ENCODE measurements around the gene ARID1B. TPM values are rescaled to one million over a fixed set of nuclear protein-coding genes. Genes with fewer than 3 reads are reported as not detected.
A peak's percentile ranks its signal among the peaks of the same experiment; 100 is the strongest.

ARID1B gene
- total and polyA plus RNA-seq, 12 donors: 11.2 to 63.2 (median 52.2) TPM

DNA sequence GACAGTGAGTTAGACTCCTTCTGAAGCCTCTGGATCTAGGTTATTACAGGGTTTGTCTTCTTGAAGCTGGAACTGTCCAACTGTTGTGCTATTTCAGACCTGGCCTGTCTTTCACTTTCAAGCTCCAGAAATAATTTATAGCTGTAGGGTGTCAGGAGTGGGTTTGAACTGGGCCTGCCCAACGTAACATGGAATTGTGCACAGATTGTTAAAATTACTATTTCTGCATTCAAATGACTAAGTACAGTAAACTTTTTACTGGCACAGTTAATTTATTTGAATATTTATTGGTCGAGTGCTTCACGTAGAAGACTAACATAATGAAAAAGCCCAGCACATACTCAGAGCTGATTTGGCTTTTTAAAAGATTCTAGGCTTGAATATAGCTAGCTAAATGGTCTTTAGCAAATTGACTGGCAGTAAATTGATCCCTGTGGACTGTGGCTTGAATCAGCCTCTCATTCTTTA is 74.3 kb downstream of the ARID1B start:
- no peak for DNase-seq
- Histone ChIP-seq H3K4me1 (peaks cover 31 to 92% (median 80%) of the 10 kb centered on the region in 9 donors), H3K36me3 (no peaks in the 10 kb centered on the region), H3K9me3 (no peaks in the 10 kb centered on the region), H3K27ac (peak overlapping the region; percentile 6 to 76 (median 58)), H3K4me3 (no peak overlapping the region), H3K27me3 (no peaks in the 10 kb centered on the region)
- intact Hi-C loops (cut with DNase I): loop anchor here in 1 of 10 donors (1.0 kb wide), 1 partner anchor 38 kb away; no protein-coding TSS in a partner anchor
- peak in 6 of 8 donors; percentile 31 to 61 (median 44) for ATAC-seq
- TF ChIP-seq, protein P1, sequence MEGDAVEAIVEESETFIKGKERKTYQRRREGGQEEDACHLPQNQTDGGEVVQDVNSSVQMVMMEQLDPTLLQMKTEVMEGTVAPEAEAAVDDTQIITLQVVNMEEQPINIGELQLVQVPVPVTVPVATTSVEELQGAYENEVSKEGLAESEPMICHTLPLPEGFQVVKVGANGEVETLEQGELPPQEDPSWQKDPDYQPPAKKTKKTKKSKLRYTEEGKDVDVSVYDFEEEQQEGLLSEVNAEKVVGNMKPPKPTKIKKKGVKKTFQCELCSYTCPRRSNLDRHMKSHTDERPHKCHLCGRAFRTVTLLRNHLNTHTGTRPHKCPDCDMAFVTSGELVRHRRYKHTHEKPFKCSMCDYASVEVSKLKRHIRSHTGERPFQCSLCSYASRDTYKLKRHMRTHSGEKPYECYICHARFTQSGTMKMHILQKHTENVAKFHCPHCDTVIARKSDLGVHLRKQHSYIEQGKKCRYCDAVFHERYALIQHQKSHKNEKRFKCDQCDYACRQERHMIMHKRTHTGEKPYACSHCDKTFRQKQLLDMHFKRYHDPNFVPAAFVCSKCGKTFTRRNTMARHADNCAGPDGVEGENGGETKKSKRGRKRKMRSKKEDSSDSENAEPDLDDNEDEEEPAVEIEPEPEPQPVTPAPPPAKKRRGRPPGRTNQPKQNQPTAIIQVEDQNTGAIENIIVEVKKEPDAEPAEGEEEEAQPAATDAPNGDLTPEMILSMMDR (IDR thresholded peaks at IDR 0.05): no peak
- 41 to 49% methylated on average over 3 of the region's 3 CpGs for WGBS, 2 donors

DNA sequence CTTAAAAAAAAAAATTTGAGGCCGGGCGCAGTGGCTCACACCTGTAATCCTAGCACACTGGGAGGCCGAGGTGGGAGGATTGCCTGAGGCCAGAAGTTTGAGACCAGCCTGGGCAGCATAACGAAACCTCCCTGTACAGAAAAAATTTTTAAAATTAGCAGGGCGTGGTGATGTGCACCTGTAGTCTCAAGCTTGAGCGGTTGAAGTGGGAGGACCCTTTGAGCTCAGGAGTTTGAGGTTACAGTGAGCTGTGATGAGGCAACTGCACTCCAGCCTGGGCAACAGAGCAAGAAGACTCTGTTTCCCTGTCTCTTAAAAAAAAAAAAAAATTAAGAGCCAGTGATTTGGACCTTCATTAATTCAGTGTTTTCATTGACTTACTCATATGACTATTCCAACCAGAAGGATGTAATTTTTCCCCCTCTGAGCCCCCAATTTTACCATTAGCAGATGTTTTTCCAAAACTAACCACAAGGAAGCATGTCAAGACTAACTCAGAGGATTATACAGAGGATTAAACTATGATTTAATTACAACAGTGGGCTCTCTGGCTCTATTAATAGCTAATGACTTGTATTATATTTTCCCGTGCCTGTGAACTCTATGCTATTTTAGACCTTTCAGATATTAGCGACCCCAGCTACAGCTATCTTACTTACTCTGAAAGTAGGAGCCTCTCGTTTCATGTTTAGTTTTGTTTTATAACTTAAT is 75.1 kb downstream of the ARID1B start:
- intact Hi-C loops (cut with DNase I): no loop called here
- Histone ChIP-seq H3K9me3 (no peaks in the 10 kb centered on the region), H3K36me3 (no peaks in the 10 kb centered on the region), H3K27ac (peak overlapping the region in 9 of 10 donors; percentile 2 to 76 (median 65)), H3K4me3 (no peak overlapping the region), H3K27me3 (no peaks in the 10 kb centered on the region), H3K4me1 (peaks cover 24 to 89% (median 75%) of the 10 kb centered on the region in 9 donors)
- ATAC-seq (peak in 3 of 8 donors; percentile 20 to 52 (median 43)), DNase-seq (no peak)
- TF ChIP-seq, protein P1 (IDR thresholded peaks at IDR 0.05): no peak
- 74 to 78% methylated on average over 9 of the region's 9 CpGs for WGBS, 2 donors

DNA sequence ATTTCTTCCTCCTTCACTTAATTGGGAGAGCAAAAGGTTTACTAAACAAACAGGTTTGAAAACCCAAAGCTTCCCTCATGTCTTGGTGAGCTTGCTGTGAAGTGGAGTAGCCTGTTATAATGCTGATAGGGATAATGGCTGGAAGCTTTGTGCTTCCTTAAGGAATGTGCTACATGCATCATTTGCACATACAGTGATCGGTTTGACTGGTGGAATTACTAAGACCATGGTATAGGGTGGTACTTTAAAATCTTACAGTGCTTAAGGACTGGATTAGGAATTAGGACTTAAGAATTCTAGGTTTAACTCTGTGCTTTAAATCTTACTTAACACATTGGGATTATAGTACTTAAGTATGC is 75.7 kb downstream of the ARID1B start:
- H3K36me3 ChIP-seq: no peaks in the 10 kb centered on the region
- intact Hi-C loops (cut with DNase I): no loop called here
- H3K4me1 ChIP-seq: peaks cover 19 to 89% (median 75%) of the 10 kb centered on the region in 9 donors
- 58 to 64% methylated on average over 1 of the region's 1 CpG for WGBS, 2 donors
- H3K27me3 ChIP-seq: no peaks in the 10 kb centered on the region
- ATAC-seq: no peak
- DNase-seq: no peak
- peak overlapping the region in 8 of 10 donors; percentile 2 to 76 (median 66) for H3K27ac ChIP-seq
- no peak overlapping the region for H3K4me3 ChIP-seq
- no peaks in the 10 kb centered on the region for H3K9me3 ChIP-seq
- TF ChIP-seq, protein P1 (IDR thresholded peaks at IDR 0.05): no peak

DNA sequence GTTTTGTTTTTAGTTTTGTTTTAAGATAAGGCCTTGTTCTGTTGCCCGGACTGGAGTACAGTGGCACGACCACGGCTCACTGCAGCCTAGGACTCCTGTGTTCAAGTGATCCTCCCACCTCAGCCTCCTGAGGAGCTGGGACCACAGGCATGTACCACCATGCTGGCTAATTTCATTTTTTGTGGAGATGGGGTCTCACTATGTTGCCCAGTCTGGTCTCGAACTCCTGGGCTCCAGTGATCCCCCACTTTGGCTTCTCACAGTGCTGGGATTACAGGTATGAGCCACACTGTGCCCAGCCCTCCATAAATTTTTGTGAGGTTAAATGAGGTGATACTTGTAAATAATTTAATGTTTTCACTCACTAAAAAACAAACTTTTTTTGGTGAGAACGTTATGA is 76.6 kb downstream of the ARID1B start:
- H3K4me3 ChIP-seq: no peak overlapping the region
- WGBS, 2 donors: 91 to 92% methylated on average over 5 of the region's 5 CpGs
- TF ChIP-seq, protein P1 (IDR thresholded peaks at IDR 0.05): no peak
- H3K27ac ChIP-seq: peak overlapping the region in 4 of 10 donors; percentile 65 to 76 (median 67)
- intact Hi-C loops (cut with DNase I): no loop called here
- DNase-seq (no peak), ATAC-seq (no peak)
- no peaks in the 10 kb centered on the region for H3K27me3 ChIP-seq
- peaks cover 18 to 89% (median 70%) of the 10 kb centered on the region in 9 donors for H3K4me1 ChIP-seq
- no peaks in the 10 kb centered on the region for H3K36me3 ChIP-seq
- H3K9me3 ChIP-seq: no peaks in the 10 kb centered on the region

Data from heart right ventricle (tissue), 16 donors.